ENCODE data around the gene STX1A.

DNA sequence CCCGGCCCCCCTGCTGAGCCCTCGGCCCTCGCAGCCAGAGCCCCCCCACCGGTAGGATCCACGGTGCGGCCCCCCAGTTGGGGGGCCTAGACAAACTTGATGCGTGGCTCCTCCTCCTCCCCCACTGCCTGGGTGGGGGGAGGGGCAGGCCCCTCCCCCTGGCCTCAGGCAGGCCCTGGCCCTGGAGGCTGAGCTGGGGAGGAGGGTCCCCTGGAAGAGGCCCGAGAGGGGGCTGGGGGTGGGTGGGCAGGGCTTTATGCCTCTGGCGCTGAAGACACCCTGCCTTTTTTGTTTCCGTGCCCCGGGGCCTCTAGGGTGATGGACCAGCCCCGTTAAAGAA, 48.2 kb downstream of the STX1A start:
- TF ChIP-seq, protein P1, sequence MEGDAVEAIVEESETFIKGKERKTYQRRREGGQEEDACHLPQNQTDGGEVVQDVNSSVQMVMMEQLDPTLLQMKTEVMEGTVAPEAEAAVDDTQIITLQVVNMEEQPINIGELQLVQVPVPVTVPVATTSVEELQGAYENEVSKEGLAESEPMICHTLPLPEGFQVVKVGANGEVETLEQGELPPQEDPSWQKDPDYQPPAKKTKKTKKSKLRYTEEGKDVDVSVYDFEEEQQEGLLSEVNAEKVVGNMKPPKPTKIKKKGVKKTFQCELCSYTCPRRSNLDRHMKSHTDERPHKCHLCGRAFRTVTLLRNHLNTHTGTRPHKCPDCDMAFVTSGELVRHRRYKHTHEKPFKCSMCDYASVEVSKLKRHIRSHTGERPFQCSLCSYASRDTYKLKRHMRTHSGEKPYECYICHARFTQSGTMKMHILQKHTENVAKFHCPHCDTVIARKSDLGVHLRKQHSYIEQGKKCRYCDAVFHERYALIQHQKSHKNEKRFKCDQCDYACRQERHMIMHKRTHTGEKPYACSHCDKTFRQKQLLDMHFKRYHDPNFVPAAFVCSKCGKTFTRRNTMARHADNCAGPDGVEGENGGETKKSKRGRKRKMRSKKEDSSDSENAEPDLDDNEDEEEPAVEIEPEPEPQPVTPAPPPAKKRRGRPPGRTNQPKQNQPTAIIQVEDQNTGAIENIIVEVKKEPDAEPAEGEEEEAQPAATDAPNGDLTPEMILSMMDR (IDR thresholded peaks at IDR 0.05) = no peak
- TF ChIP-seq EP300 (IDR thresholded peaks at IDR 0.05) (no peak), POLR2A (IDR thresholded peaks at IDR 0.05) (no peak), POLR2AphosphoS5 (IDR thresholded peaks at IDR 0.05) (no peak)

Measured in sigmoid colon (tissue), 4 donors.